NCI-H446 (cell line): ENCODE measurements around the gene STK10.
A peak's percentile ranks its signal among the peaks of the same experiment; 100 is the strongest.
"Not testable (repeated sequence)": the region's sequence is repeated elsewhere in the genome, so short reads cannot be mapped to it uniquely, and the experiment has no call there.

Experiments used
- DNase-seq, 2 experiments: peaks; one replicate each; lab custom pipeline; 2025; lab: John Stamatoyannopoulos, UW

The STK10 gene

GRCh38 chr5:172188033-172188892 lies at the start of gene STK10:
Gene STK10, minus strand, starts transcription at chr5:172188224. Its CDS starts 182 bp downstream, at chr5:172188042.
- peak; percentile 72 to 92 for DNase-seq

GRCh38 chr5:172235827-172236736 lies 48.1 kb upstream of the STK10 start:
- no peak for DNase-seq

- no peak for DNase-seq
Measured at GRCh38 chr5:172235132-172235780, 47.2 kb upstream of the STK10 start.

GRCh38 chr5:172234031-172234430 lies 46.0 kb upstream of the STK10 start:
- DNase-seq = no peak

- DNase-seq = no peak
Measured at GRCh38 chr5:172229904-172230303, 41.9 kb upstream of the STK10 start.

DNA sequence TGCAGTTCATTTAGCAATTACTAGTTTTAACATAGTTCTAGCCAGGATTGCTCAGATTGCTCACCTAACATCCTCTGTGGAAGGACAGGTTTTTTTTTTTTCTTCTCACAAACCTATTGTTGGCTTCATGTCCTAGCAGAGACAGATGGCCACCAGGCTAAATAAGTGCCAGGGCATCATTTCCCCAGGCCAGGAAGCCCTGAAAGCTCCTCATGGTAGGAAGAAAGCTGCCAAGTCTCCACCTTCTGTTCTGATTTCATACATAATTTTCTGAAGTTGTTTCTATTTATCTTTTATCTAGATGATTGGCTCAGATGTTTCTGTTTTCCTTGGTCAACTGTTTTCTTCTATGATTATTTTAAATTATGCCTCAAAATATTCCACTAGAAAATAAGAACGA lies 37.0 kb upstream of the STK10 start:
- peak; percentile 81 to 89 for DNase-seq

GRCh38 chr5:172223901-172224873 lies 36.2 kb upstream of the STK10 start:
- no peak for DNase-seq

DNA sequence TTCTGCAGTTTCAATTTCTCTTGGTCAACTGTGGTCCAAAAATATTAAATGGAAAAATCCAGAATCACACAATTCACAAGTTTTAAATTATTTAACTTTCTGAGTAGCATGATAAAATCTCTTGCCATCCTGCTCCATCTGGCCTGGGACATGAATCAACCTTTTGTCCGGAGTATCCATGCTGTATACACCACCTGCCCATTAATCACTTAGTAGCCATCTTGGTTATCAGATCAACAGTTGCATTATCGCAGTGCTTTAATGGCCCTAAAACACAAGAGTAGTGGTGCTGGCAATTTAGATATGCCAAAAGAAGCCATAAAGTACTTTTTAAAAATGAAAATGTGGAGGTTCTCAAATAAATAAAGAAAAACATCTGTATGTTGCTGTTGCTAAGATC lies 31.3 kb upstream of the STK10 start:
- no peak for DNase-seq

- no peak for DNase-seq
Measured at GRCh38 chr5:172216345-172216744, 28.3 kb upstream of the STK10 start.

DNA sequence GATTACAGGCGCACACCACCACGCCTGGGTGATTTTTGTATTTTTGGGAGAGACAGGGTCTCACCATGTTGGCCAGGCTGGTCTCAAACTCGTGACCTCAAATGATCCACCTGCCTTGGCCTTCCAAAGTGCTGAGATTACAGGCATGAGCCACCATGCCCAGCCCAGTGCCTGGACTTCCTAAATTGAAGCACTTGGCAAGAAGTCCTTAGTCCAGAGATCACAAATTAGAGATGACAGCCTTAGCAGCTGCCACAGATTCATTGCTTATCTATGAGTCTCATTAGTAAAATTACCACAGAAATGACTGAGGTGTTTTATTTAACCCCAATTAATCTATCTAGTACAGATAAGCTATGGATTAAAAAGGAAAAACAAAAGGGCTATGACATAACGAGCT lies 25.1 kb upstream of the STK10 start:
- DNase-seq = no peak

- DNase-seq = no peak
Measured at GRCh38 chr5:172211676-172212075, 23.7 kb upstream of the STK10 start.

GRCh38 chr5:172209714-172210113 lies 21.7 kb upstream of the STK10 start:
- no peak for DNase-seq

- no peak for DNase-seq
Measured at GRCh38 chr5:172207511-172207910, 19.5 kb upstream of the STK10 start.

DNA sequence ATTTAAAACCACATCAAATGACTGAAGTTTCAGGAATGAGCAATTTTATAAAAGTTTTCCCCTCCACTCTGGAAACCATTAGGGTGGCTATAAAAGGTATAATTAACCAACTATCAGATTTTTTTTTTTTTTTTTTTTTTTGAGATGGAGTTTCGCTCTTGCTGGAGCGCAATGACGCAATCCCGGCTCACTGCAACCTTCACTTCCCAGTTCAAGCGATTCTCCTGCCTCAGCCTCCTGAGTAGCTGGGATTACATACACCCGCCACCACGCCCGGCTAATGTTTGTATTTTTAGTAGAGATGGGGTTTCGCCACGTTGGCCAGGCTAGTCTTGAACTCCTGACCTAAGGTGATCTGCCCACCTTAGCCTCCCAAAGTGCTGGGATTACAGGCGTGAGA lies 18.0 kb upstream of the STK10 start:
- DNase-seq = not testable (repeated sequence)

DNA sequence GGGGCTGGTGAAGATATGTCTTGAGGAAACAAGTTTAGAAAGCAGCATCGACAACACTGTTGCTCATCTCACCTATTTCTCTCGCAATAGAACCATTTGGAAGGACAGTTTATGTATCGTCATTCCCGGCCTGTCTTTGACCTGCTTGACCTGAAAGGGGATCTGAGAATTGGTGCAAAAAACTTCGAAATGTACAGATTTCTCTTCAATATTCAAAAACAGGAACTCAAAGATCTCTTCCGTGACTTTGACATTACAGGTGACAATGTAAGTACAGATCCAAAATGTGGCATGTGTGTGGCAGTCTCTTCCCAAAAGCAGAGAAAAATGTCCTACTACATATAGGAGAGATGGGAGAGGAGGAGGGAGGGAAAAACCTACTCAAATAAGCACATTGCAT lies 12.5 kb upstream of the STK10 start:
- DNase-seq = no peak

DNA sequence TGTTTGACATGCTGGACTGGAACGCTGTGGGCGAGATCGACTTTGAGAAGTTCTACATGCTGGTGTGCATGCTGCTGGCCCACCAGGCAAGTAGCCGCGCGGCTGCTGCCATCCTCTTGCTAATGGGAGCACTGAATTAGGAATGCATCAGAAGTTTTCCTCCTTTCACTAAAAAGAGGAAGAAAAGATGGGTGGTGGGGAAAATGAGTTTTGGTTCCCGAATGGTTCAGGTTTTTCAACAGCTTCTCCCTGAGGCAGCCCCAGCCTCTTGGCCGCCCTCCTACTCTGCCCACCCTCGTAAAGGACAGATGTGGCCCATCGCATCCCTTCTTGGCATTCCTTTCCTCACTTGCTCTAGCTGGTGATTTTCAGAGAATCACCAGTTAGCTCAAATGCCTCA lies 11.4 kb upstream of the STK10 start:
- DNase-seq = no peak

- not testable (repeated sequence) for DNase-seq
Measured at GRCh38 chr5:172197775-172198174, 9.8 kb upstream of the STK10 start.

GRCh38 chr5:172194985-172195774 lies 7.2 kb upstream of the STK10 start:
- no peak for DNase-seq

DNA sequence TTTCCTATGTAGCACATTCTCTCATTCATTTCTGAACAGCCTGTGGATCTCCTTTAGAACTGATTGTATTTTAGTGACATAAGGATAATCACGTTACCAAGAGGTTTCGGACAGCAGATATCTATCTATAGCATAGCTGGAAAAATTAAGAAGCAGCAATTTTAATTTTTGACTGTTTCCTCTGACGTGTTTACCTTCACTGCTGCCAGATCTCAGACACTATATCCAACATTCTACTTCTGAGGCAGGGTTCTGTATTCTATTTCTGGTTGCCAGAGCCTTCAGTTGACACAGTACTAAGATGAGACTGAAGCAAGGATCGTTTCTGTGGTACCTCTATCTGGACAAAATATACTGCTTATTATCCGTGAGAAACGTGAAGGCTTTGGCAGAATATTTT lies 5.8 kb upstream of the STK10 start, which contains the start of gene EFCAB9:
EFCAB9 (plus strand) TSS at position 301 of the 400 bp plus-strand sequence; CDS start at position 302, 1 bp downstream.
- DNase-seq = no peak

DNA sequence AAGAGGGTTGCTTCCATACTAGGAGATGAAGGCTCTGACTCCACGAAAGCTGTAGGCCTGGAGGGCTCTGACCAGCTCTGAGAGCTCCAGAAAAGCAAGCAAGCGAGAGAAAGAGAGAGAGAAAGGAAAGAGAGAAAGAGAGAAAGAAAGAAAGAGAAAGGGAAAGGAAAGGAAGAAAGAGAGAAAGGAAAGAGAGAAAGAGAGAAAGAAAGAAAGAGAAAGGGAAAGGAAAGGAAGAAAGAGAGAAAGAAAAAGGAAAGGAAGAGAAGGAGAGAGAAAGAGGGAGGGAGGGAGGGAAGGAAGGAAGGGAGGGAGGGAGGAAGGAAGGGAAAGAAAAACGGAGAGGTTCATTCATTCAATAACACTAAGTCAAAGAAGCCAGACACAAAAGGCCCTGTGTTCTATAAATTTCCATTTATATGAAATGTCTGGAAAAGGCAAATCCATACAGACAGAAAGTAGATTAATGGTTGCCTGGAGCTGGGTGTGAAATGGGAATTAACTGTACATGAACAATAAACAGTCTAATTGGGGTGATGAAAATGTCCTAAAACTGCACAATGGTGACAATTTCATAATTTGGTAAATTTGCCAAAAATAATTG lies 1.8 kb upstream of the STK10 start:
- no peak for DNase-seq
